WTC11 (cell line): Measurements from ENCODE around the gene CD164L2. TPM values are rescaled to one million over a fixed set of nuclear protein-coding genes. Genes with fewer than 3 reads are reported as not detected.

ENCODE experiments used
- AR ChIP-seq: fragments of 250-450 bp; sonication (Bioruptor Pico); IDR thresholded peaks from 2 replicates; pipeline ENCODE4 v1.9.0; 2021; ENCODE audit warnings: mild to moderate bottlenecking
- HMGA2 ChIP-seq: fragments of 250-450 bp; sonication (Bioruptor Pico); IDR thresholded peaks from 2 replicates; pipeline ENCODE4 v1.4.0; 2021; ENCODE audit warnings: mild to moderate bottlenecking, moderate library complexity
- ZNF396 ChIP-seq: fragments of 250-450 bp; sonication (Bioruptor Pico); IDR thresholded peaks from 2 replicates; pipeline ENCODE4 v1.8.0; 2021; ENCODE audit warnings: mild to moderate bottlenecking, moderate library complexity, borderline replicate concordance
- ZNF425 ChIP-seq: fragments of 250-450 bp; sonication (Bioruptor Pico); conservative IDR thresholded peaks from 2 replicates; pipeline ENCODE4 v1.9.0; 2021; ENCODE audit warnings: mild to moderate bottlenecking
- total RNA-seq: library from RNA; stranded (reverse); gene quantifications from 3 replicates; pipeline ENCODE4 v1.2.3, GENCODE V29; 2021
- TF ChIP-seq, protein P1 (sequence below): sonication (generic); formaldehyde crosslinking; IDR thresholded peaks from 2 replicates; pipeline ENCODE4 v1.8.1; 2022; ENCODE audit warnings: low read depth, mild to moderate bottlenecking, moderate library complexity, missing genetic modification reagents, borderline replicate concordance

Gene CD164L2
- total RNA-seq, 1 experiment from 2014 or later: 5.5 TPM

- TF ChIP-seq ZNF425 (CRISPR knock-in tag): no peak
- TF ChIP-seq AR: no peak
- TF ChIP-seq HMGA2 (CRISPR knock-in tag): no peak
- no peak for TF ChIP-seq ZNF396 (CRISPR knock-in tag)
- TF ChIP-seq, protein P1, sequence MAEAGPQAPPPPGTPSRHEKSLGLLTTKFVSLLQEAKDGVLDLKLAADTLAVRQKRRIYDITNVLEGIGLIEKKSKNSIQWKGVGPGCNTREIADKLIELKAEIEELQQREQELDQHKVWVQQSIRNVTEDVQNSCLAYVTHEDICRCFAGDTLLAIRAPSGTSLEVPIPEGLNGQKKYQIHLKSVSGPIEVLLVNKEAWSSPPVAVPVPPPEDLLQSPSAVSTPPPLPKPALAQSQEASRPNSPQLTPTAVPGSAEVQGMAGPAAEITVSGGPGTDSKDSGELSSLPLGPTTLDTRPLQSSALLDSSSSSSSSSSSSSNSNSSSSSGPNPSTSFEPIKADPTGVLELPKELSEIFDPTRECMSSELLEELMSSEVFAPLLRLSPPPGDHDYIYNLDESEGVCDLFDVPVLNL: no peak
- TF ChIP-seq, all 79 proteins: peak for 0
Observed at GRCh38 chr1:27330786-27331185, 52.3 kb downstream of the CD164L2 start (continued).

Other genes starting within 250 kb of the CD164L2 start
- gene SLC9A1, start 228.2 kb downstream of the CD164L2 start, total RNA-seq: 22.0 to 25.1 TPM (median 22.5 TPM) in 3 replicates
- gene WDTC1, start 148.7 kb downstream of the CD164L2 start, total RNA-seq: 20.1 to 24.9 TPM (median 23.5 TPM) in 3 replicates
- gene TMEM222, start 61.2 kb downstream of the CD164L2 start, total RNA-seq: 24.9 to 29.8 TPM (median 28.7 TPM) in 3 replicates
- gene SYTL1, start 41.3 kb downstream of the CD164L2 start, total RNA-seq: 18.0 to 19.7 TPM (median 18.5 TPM) in 3 replicates
- gene MAP3K6, start 16.4 kb downstream of the CD164L2 start, total RNA-seq: 13.3 to 15.0 TPM (median 14.0 TPM) in 3 replicates
- 0.98 to 1.6 TPM (median 1.3 TPM) in 3 replicates for gene FCN3, start 8.5 kb downstream of the CD164L2 start, total RNA-seq
- gene GPR3, start 9.3 kb upstream of the CD164L2 start, total RNA-seq: 7.8 to 12.4 TPM (median 7.8 TPM) in 3 replicates
- gene WASF2, start 106.8 kb upstream of the CD164L2 start, total RNA-seq: 90.1 to 104 TPM (median 92.8 TPM) in 3 replicates
- 31.6 to 49.0 TPM (median 32.6 TPM) in 3 replicates for gene AHDC1, start 220.8 kb upstream of the CD164L2 start, total RNA-seq